Astrocyte (in vitro differentiated cells and primary cell): ENCODE results near the gene DENND1B. TPM values are rescaled to one million over a fixed set of nuclear protein-coding genes. Genes with fewer than 3 reads are reported as not detected.

Source experiments
- DNase-seq: peaks from one replicate; pipeline ENCODE4 v3.0.0-alpha.2; 2010; ENCODE audit warnings: low read depth
- FAIRE-seq: peaks from 2 replicates; lab custom pipeline; 2011; peaks lifted over from hg19 to GRCh38; lab: Jason Lieb, UNC
- H2AFZ ChIP-seq: 2 replicates; pipeline ENCODE4 v1.6.0; 2012; ENCODE audit warnings: low read depth, low read length, inconsistent platforms
- H3K27ac ChIP-seq: 2 replicates; pipeline ENCODE4 v1.5.1; 2011; ENCODE audit warnings: low read depth, low read length, inconsistent platforms
- H3K27me3 ChIP-seq: 2 replicates; pipeline ENCODE4 v1.6.0; 2011; ENCODE audit warnings: low read length, inconsistent platforms; ENCODE audit not compliant: insufficient read depth
- H3K36me3 ChIP-seq: 2 replicates; pipeline ENCODE4 v1.5.1; 2011; ENCODE audit warnings: low read length, inconsistent platforms; ENCODE audit not compliant: insufficient read depth
- H3K4me1 ChIP-seq: 2 replicates; pipeline ENCODE4 v1.5.1; 2011; ENCODE audit warnings: low read length, inconsistent platforms; ENCODE audit not compliant: insufficient read depth
- H3K4me2 ChIP-seq: 2 replicates; pipeline ENCODE4 v1.6.0; 2012; ENCODE audit warnings: low read length, inconsistent platforms
- H3K4me3 ChIP-seq: 2 replicates; pipeline ENCODE4 v1.5.1; 2011; ENCODE audit warnings: low read depth, mild to moderate bottlenecking, low read length, inconsistent platforms; ENCODE audit not compliant: insufficient read depth
- H3K79me2 ChIP-seq: 2 replicates; pipeline ENCODE4 v1.6.0; 2012; ENCODE audit warnings: mild to moderate bottlenecking, low read length, inconsistent platforms; ENCODE audit not compliant: insufficient read depth
- H3K9ac ChIP-seq: 2 replicates; pipeline ENCODE4 v1.6.0; 2012; ENCODE audit warnings: mild to moderate bottlenecking, low read length, inconsistent platforms
- H3K9me3 ChIP-seq: 2 replicates; pipeline ENCODE4 v1.5.1; 2012; ENCODE audit warnings: low read depth, mild to moderate bottlenecking, low read length, inconsistent platforms; ENCODE audit not compliant: insufficient read depth
- H4K20me1 ChIP-seq: 2 replicates; pipeline ENCODE4 v1.6.0; 2012; ENCODE audit warnings: low read length, inconsistent platforms; ENCODE audit not compliant: insufficient read depth
- H3K27ac Mint-ChIP-seq: one replicate; pipeline ENCODE4 v1.8.0; 2021; ENCODE audit warnings: mild to moderate bottlenecking, mixed read lengths; ENCODE audit not compliant: unreplicated experiment
- H3K27me3 Mint-ChIP-seq: one replicate; pipeline ENCODE4 v1.8.0; 2021; ENCODE audit warnings: low read depth, mixed read lengths; ENCODE audit not compliant: unreplicated experiment
- H3K36me3 Mint-ChIP-seq: one replicate; pipeline ENCODE4 v1.8.0; 2021; ENCODE audit warnings: low read depth, mixed read lengths; ENCODE audit not compliant: unreplicated experiment
- H3K4me1 Mint-ChIP-seq: one replicate; pipeline ENCODE4 v1.8.0; 2021; ENCODE audit warnings: low read depth, mixed read lengths; ENCODE audit not compliant: unreplicated experiment
- H3K4me3 Mint-ChIP-seq: one replicate; pipeline ENCODE4 v1.8.0; 2021; ENCODE audit warnings: mild to moderate bottlenecking, moderate library complexity, mixed read lengths; ENCODE audit not compliant: unreplicated experiment
- H3K9me3 Mint-ChIP-seq: one replicate; pipeline ENCODE4 v1.8.0; 2021; ENCODE audit warnings: mild to moderate bottlenecking, mixed read lengths; ENCODE audit not compliant: unreplicated experiment
- EZH2 ChIP-seq: IDR thresholded peaks from 2 replicates; pipeline ENCODE4 v1.6.1; 2012; ENCODE audit warnings: mild to moderate bottlenecking, low read length, inconsistent platforms; ENCODE audit not compliant: insufficient read depth
- total RNA-seq: library from RNA; stranded (reverse); gene quantifications from 2 replicates; pipeline ENCODE4 v1.2.1, GENCODE V29; 2021
- TF ChIP-seq, protein P1 (sequence below): IDR thresholded peaks from 2 replicates; pipeline ENCODE4 v1.5.1; 2011; ENCODE audit warnings: low read depth, mild to moderate bottlenecking, inconsistent platforms, low read length, moderate library complexity; ENCODE audit not compliant: insufficient read depth

DENND1B gene
- total RNA-seq, 1 donor from 2014 or later, result 9.6 TPM

DNA sequence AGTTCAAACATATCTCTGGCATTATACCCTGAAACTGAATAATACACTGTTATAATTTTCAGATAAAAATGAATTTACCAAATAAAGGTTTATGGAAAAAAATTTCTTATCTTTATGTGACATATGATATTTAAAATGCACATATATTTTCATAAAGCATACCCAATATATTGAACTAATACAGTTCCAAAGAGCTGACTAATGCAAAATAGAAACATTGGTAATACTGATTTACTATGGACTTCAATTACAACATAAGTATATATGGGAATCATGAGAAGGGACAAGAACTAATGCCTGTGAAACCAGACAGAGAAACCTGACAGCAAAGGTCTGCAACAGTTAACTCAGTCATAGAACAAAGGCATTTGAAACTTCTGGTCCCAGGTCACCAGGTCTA is 153.5 kb downstream of the DENND1B start:
- Histone ChIP-seq H3K79me2 (no peaks in the 10 kb centered on the region), H4K20me1 (no peaks in the 10 kb centered on the region), H3K36me3 (no peaks in the 10 kb centered on the region), H3K27me3 (no peaks in the 10 kb centered on the region), H2AFZ (no peak overlapping the region), H3K9me3 (no peaks in the 10 kb centered on the region), H3K4me1 (no peaks in the 10 kb centered on the region), H3K9ac (no peak overlapping the region), H3K27ac (no peak overlapping the region), H3K4me2 (no peak overlapping the region), H3K4me3 (no peak overlapping the region)
- no peak overlapping the region for H3K27ac Mint-ChIP-seq
- DNase-seq (no peak), FAIRE-seq (no peak)
- H3K4me3 Mint-ChIP-seq, result no peak overlapping the region
- TF ChIP-seq EZH2, result no peak
- TF ChIP-seq, protein P1, sequence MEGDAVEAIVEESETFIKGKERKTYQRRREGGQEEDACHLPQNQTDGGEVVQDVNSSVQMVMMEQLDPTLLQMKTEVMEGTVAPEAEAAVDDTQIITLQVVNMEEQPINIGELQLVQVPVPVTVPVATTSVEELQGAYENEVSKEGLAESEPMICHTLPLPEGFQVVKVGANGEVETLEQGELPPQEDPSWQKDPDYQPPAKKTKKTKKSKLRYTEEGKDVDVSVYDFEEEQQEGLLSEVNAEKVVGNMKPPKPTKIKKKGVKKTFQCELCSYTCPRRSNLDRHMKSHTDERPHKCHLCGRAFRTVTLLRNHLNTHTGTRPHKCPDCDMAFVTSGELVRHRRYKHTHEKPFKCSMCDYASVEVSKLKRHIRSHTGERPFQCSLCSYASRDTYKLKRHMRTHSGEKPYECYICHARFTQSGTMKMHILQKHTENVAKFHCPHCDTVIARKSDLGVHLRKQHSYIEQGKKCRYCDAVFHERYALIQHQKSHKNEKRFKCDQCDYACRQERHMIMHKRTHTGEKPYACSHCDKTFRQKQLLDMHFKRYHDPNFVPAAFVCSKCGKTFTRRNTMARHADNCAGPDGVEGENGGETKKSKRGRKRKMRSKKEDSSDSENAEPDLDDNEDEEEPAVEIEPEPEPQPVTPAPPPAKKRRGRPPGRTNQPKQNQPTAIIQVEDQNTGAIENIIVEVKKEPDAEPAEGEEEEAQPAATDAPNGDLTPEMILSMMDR, result no peak
- H3K9me3 Mint-ChIP-seq, result no peaks in the 10 kb centered on the region
- H3K4me1 Mint-ChIP-seq, result no peaks in the 10 kb centered on the region
- no peaks in the 10 kb centered on the region for H3K36me3 Mint-ChIP-seq
- H3K27me3 Mint-ChIP-seq, result no peaks in the 10 kb centered on the region

DNA sequence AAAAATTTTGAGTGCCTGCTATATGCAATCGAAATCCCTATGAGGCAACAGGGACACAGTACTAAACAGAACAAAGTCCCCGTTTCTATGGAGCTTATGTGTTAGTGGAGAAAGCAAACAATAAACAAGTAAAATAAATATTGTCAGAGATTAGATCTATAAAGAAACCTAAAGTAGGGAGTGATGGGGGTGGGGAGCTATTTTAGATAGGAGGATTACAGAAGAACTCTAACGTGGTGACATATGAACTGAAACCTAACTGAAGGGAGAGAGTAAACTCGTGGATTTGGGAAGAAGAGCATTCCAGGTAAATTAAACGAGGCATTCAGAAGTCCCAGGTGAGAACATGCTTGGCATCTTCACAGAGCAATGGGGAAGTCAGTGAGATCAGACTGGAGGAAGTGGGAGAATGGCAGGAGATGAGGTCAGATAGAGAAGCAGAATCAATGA is 154.5 kb downstream of the DENND1B start:
- no peaks in the 10 kb centered on the region for H3K79me2 ChIP-seq
- TF ChIP-seq, protein P1, result no peak
- TF ChIP-seq EZH2, result no peak
- H3K27ac Mint-ChIP-seq, result no peak overlapping the region
- no peak overlapping the region for H2AFZ ChIP-seq
- no peaks in the 10 kb centered on the region for H3K27me3 ChIP-seq
- FAIRE-seq (no peak), DNase-seq (no peak)
- no peak overlapping the region for H3K27ac ChIP-seq
- peaks cover 3% of the 10 kb centered on the region for H3K36me3 ChIP-seq
- H3K4me2 ChIP-seq, result no peak overlapping the region
- H4K20me1 ChIP-seq, result no peaks in the 10 kb centered on the region
- no peak overlapping the region for H3K4me3 Mint-ChIP-seq
- H3K9me3 ChIP-seq, result no peaks in the 10 kb centered on the region
- H3K27me3 Mint-ChIP-seq, result no peaks in the 10 kb centered on the region
- no peaks in the 10 kb centered on the region for H3K4me1 Mint-ChIP-seq
- no peaks in the 10 kb centered on the region for H3K9me3 Mint-ChIP-seq
- no peaks in the 10 kb centered on the region for H3K36me3 Mint-ChIP-seq
- H3K4me1 ChIP-seq, result no peaks in the 10 kb centered on the region
- H3K9ac ChIP-seq, result no peak overlapping the region
- no peak overlapping the region for H3K4me3 ChIP-seq

DNA sequence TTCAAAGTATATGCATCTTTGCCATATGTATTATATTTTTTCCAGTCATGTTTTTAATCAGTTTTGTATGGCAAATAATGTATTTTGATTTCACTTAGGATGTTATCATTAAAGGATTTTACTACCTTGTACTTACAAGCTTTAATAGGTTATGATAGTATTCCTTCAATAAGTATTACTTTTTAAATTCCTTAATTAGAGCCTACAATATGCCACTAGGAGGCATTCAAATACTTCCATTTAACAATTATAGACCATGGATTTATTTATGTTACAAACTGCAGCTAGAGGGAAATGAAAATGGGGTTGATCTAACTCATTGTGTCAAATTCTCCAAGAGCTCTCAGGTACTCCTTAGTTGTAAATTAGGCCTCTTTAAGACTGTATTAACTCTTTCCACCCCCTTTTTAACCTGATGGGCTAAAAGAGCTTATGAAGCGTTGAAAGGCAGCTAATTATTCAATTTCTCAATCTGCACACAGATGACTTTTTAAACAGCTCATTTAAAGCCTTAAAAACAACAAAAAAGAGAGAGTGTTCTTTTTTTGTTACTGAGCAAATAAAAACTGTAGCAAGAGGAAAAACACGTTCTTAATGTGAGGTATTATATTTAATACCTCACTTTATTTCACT is 156.2 kb downstream of the DENND1B start:
- Histone ChIP-seq H3K9ac (no peak overlapping the region), H3K4me1 (no peaks in the 10 kb centered on the region), H3K9me3 (no peaks in the 10 kb centered on the region), H3K4me3 (no peak overlapping the region), H2AFZ (no peak overlapping the region), H3K4me2 (no peak overlapping the region), H3K36me3 (peaks cover 3% of the 10 kb centered on the region), H3K79me2 (no peaks in the 10 kb centered on the region), H4K20me1 (no peaks in the 10 kb centered on the region), H3K27me3 (no peaks in the 10 kb centered on the region), H3K27ac (no peak overlapping the region)
- no peaks in the 10 kb centered on the region for H3K36me3 Mint-ChIP-seq
- H3K4me1 Mint-ChIP-seq, result peaks cover 2% of the 10 kb centered on the region
- H3K9me3 Mint-ChIP-seq, result no peaks in the 10 kb centered on the region
- TF ChIP-seq, protein P1, result peak; percentile 25
- no peak for TF ChIP-seq EZH2
- FAIRE-seq, result no peak
- peak; percentile 18 for DNase-seq
- H3K4me3 Mint-ChIP-seq, result no peak overlapping the region
- no peak overlapping the region for H3K27ac Mint-ChIP-seq
- H3K27me3 Mint-ChIP-seq, result no peaks in the 10 kb centered on the region
